SK-N-MC (cell line): ENCODE data around the gene LRPAP1.

Source experiments
- EZH2 ChIP-seq: fragments of 200-600 bp; sonication (generic); IDR thresholded peaks from one replicate; pipeline ENCODE4 v1.6.1; 2017; ENCODE audit warnings: antibody characterized with exemption
- POLR2AphosphoS5 ChIP-seq: IDR thresholded peaks from 2 replicates; pipeline ENCODE4 v1.6.1; 2012; ENCODE audit warnings: mild to moderate bottlenecking, low read depth, low read length, borderline replicate concordance

DNA sequence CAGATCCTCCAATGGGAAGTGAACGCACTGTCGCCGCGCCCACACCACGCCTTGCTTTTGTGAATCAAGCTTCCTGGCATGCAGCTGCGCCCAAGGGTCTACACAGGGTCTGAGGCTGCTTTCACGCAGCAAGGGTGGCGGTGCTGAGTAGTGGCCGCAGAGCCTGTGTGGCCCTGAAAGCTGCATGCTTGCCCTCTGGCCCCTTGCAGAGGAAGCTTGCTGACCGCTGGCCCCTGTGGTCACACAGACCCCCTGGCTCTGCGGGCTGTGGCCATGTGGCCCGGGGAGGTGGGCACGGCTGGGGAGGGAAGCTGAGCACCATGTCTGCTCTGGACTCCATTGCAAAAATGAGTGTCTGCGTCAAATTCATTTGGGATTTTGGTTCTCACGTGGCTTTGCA, 60.3 kb downstream of the LRPAP1 start:
- TF ChIP-seq EZH2 = no peak
- TF ChIP-seq POLR2AphosphoS5 = no peak
